Stimulated activated CD8-positive, alpha-beta memory T cell treated with anti-CD3 and anti-CD28 coated beads, Interleukin-15, amount 100 ng/mL, for 24 hours (primary cell): Measurements from ENCODE around the gene IKZF3.
"Not testable (repeated sequence)": the region's sequence is repeated elsewhere in the genome, so short reads cannot be mapped to it uniquely, and the experiment has no call there.

Source experiments
- DNase-seq: peaks from one replicate; pipeline ENCODE4 v3.0.0-alpha.2; 2020; ENCODE audit warnings: low read depth

The IKZF3 gene

GRCh38 chr17:39777534-39778365, 86.4 kb downstream of the IKZF3 start:
- no peak for DNase-seq

GRCh38 chr17:39776252-39776651, 87.9 kb downstream of the IKZF3 start:
- no peak for DNase-seq

GRCh38 chr17:39775031-39775430, 89.1 kb downstream of the IKZF3 start:
- DNase-seq = no peak

GRCh38 chr17:39774047-39774446, 90.1 kb downstream of the IKZF3 start:
- no peak for DNase-seq

- DNase-seq = no peak
These were observed 90.9 kb downstream of the IKZF3 start for GRCh38 chr17:39772987-39773934.

GRCh38 chr17:39772415-39772814, 91.7 kb downstream of the IKZF3 start:
- DNase-seq = no peak

GRCh38 chr17:39769974-39770587, 94.0 kb downstream of the IKZF3 start:
- DNase-seq = no peak

GRCh38 chr17:39767147-39767546, 97.0 kb downstream of the IKZF3 start:
- no peak for DNase-seq

GRCh38 chr17:39765766-39766165, 98.3 kb downstream of the IKZF3 start:
- no peak for DNase-seq

- DNase-seq = no peak
These were observed 98.9 kb downstream of the IKZF3 start for GRCh38 chr17:39765175-39765574.

GRCh38 chr17:39764171-39764570, 99.9 kb downstream of the IKZF3 start:
- DNase-seq = not testable (repeated sequence)

- no peak for DNase-seq
These were observed 100.9 kb downstream of the IKZF3 start for GRCh38 chr17:39763051-39763820.

GRCh38 chr17:39761861-39762496, 102.1 kb downstream of the IKZF3 start:
- DNase-seq = no peak

GRCh38 chr17:39759204-39759603, 104.9 kb downstream of the IKZF3 start:
- no peak for DNase-seq

GRCh38 chr17:39757931-39758873, 105.9 kb downstream of the IKZF3 start:
- no peak for DNase-seq

GRCh38 chr17:39757176-39757662, 106.9 kb downstream of the IKZF3 start:
- DNase-seq = no peak

GRCh38 chr17:39756380-39757079, 107.6 kb downstream of the IKZF3 start:
- no peak for DNase-seq

- DNase-seq = no peak
These were observed 108.3 kb downstream of the IKZF3 start for GRCh38 chr17:39755554-39756379.
